Measurements from ENCODE around the gene LRCH2.

- no peak for TF ChIP-seq POLR2A (IDR thresholded peaks at IDR 0.05)
- TF ChIP-seq CTCF (IDR thresholded peaks at IDR 0.05) = no peak
These were observed 17.8 kb upstream of the LRCH2 start for GRCh38 chrX:115251458-115252233.

Data from tibial nerve (tissue), 3 donors.